EH (cell line): ENCODE results near the gene DEPDC5.
"Not testable (repeated sequence)": the region's sequence is repeated elsewhere in the genome, so short reads cannot be mapped to it uniquely, and the experiment has no call there.

ENCODE experiments used
- DNase-seq: peaks from one replicate; pipeline ENCODE4 v3.0.0-alpha.2; 2015; ENCODE audit warnings: low read depth

The DEPDC5 gene

GRCh38 chr22:31753634-31754501, at the start of gene DEPDC5:
DEPDC5 (plus strand) TSS chr22:31754019; CDS start chr22:31754922, 903 bp downstream.
- DNase-seq: peak; percentile 95

GRCh38 chr22:31707519-31707918, 46.3 kb upstream of the DEPDC5 start:
- no peak for DNase-seq

GRCh38 chr22:31711226-31711625, 42.6 kb upstream of the DEPDC5 start:
- DNase-seq: peak; percentile 22

- DNase-seq: no peak
These were observed 38.6 kb upstream of the DEPDC5 start for GRCh38 chr22:31715147-31715778.

GRCh38 chr22:31719850-31720471, 33.9 kb upstream of the DEPDC5 start:
- DNase-seq: no peak

GRCh38 chr22:31723723-31724122, 30.1 kb upstream of the DEPDC5 start:
- no peak for DNase-seq

GRCh38 chr22:31726692-31727091, 27.1 kb upstream of the DEPDC5 start:
- DNase-seq: no peak

- DNase-seq: no peak
These were observed 25.0 kb upstream of the DEPDC5 start for GRCh38 chr22:31728857-31729256.

- DNase-seq: no peak
These were observed 23.5 kb upstream of the DEPDC5 start for GRCh38 chr22:31730344-31730711.

GRCh38 chr22:31732089-31732829, 21.6 kb upstream of the DEPDC5 start:
- no peak for DNase-seq

GRCh38 chr22:31733580-31734079, 20.2 kb upstream of the DEPDC5 start:
- no peak for DNase-seq

GRCh38 chr22:31734512-31734911, 19.3 kb upstream of the DEPDC5 start:
- DNase-seq: peak; percentile 75

- no peak for DNase-seq
These were observed 17.4 kb upstream of the DEPDC5 start for GRCh38 chr22:31736458-31736857.

GRCh38 chr22:31737932-31738331, 15.9 kb upstream of the DEPDC5 start:
- no peak for DNase-seq

GRCh38 chr22:31738566-31738965, 15.3 kb upstream of the DEPDC5 start:
- no peak for DNase-seq

GRCh38 chr22:31739795-31740201, 14.0 kb upstream of the DEPDC5 start:
- DNase-seq: no peak

GRCh38 chr22:31740314-31740713, 13.5 kb upstream of the DEPDC5 start:
- not testable (repeated sequence) for DNase-seq

- no peak for DNase-seq
These were observed 11.7 kb upstream of the DEPDC5 start for GRCh38 chr22:31742115-31742514.

- DNase-seq: no peak
These were observed 11.1 kb upstream of the DEPDC5 start for GRCh38 chr22:31742682-31743081.

GRCh38 chr22:31743871-31744270, 9.9 kb upstream of the DEPDC5 start:
- DNase-seq: no peak

- DNase-seq: no peak
These were observed 6.4 kb upstream of the DEPDC5 start for GRCh38 chr22:31747441-31747840.

GRCh38 chr22:31748490-31748889, 5.3 kb upstream of the DEPDC5 start:
- DNase-seq: peak; percentile 36
